Trophoblast cell (in vitro differentiated cells and primary cell): ENCODE data around the gene AICDA.
"Not testable (repeated sequence)": the region's sequence is repeated elsewhere in the genome, so short reads cannot be mapped to it uniquely, and the experiment has no call there.

ENCODE experiments used
- DNase-seq, 2 donors: peaks; one replicate each; pipeline ENCODE4 v3.0.0-alpha.2; 2016
- H2AFZ ChIP-seq: 2 replicates; pipeline ENCODE4 v1.6.1; 2013; ENCODE audit warnings: low read length, moderate library complexity, mild to moderate bottlenecking; ENCODE audit not compliant: insufficient read depth, poor library complexity
- H2AK5ac ChIP-seq: 2 replicates; pipeline ENCODE4 v1.6.1; 2013; ENCODE audit warnings: mild to moderate bottlenecking, low read length
- H2BK120ac ChIP-seq: 2 replicates; pipeline ENCODE4 v1.6.1; 2013; ENCODE audit warnings: low read length, mild to moderate bottlenecking, moderate library complexity; ENCODE audit not compliant: insufficient read depth, poor library complexity
- H2BK12ac ChIP-seq: 2 replicates; pipeline ENCODE4 v1.6.1; 2013; ENCODE audit warnings: mild to moderate bottlenecking, low read length, moderate library complexity
- H2BK5ac ChIP-seq: 2 replicates; pipeline ENCODE4 v1.6.1; 2013; ENCODE audit warnings: low read length, low read depth, moderate library complexity, mild to moderate bottlenecking; ENCODE audit not compliant: poor library complexity
- H3K14ac ChIP-seq: 2 replicates; pipeline ENCODE4 v1.6.1; 2013; ENCODE audit warnings: mild to moderate bottlenecking, low read length
- H3K18ac ChIP-seq: 2 replicates; pipeline ENCODE4 v1.6.1; 2013; ENCODE audit warnings: mild to moderate bottlenecking, low read length
- H3K23ac ChIP-seq: 2 replicates; pipeline ENCODE4 v1.6.1; 2013; ENCODE audit warnings: low read length
- H3K27ac ChIP-seq: 2 replicates; pipeline ENCODE4 v1.5.1; 2013; ENCODE audit warnings: low read depth, mild to moderate bottlenecking, inconsistent platforms, low read length, moderate library complexity
- H3K27me3 ChIP-seq: 2 replicates; pipeline ENCODE4 v1.6.1; 2013; ENCODE audit warnings: inconsistent platforms, mild to moderate bottlenecking, low read length, moderate library complexity; ENCODE audit not compliant: insufficient read depth
- H3K36me3 ChIP-seq, 2 experiments: 1 replicate in 1 of 2; 2 replicates in 1 of 2; pipeline ENCODE4 v1.6.1; 2013; ENCODE audit warnings: low read length in 2 of 2, mild to moderate bottlenecking in 2 of 2, moderate library complexity in 1 of 2; ENCODE audit not compliant: insufficient read depth in 2 of 2, control insufficient read depth in 1 of 2
- H3K4ac ChIP-seq: 2 replicates; pipeline ENCODE4 v1.6.1; 2013; ENCODE audit warnings: low read depth, mild to moderate bottlenecking, low read length, moderate library complexity
- H3K4me1 ChIP-seq, 2 experiments: 1 replicate in 1 of 2; 2 replicates in 1 of 2; pipeline ENCODE4 v1.6.1; 2013; ENCODE audit warnings: low read length in 2 of 2, mild to moderate bottlenecking in 2 of 2, moderate library complexity in 1 of 2; ENCODE audit not compliant: insufficient read depth in 2 of 2, control insufficient read depth in 1 of 2
- H3K4me2 ChIP-seq: 2 replicates; pipeline ENCODE4 v1.6.1; 2013; ENCODE audit warnings: inconsistent platforms, mild to moderate bottlenecking, low read length, moderate library complexity
- H3K4me3 ChIP-seq: 2 replicates; pipeline ENCODE4 v1.5.1; 2013; ENCODE audit warnings: mild to moderate bottlenecking, low read depth, low read length, inconsistent platforms
- H3K79me1 ChIP-seq: one replicate; pipeline ENCODE4 v1.6.1; 2013; ENCODE audit warnings: low read length
- H3K79me2 ChIP-seq: 2 replicates; pipeline ENCODE4 v1.6.1; 2013; ENCODE audit warnings: low read length, mild to moderate bottlenecking; ENCODE audit not compliant: control insufficient read depth, insufficient read depth, poor library complexity
- H3K9ac ChIP-seq: 2 replicates; pipeline ENCODE4 v1.6.1; 2013; ENCODE audit warnings: mild to moderate bottlenecking, low read length
- H3K9me3 ChIP-seq: 2 replicates; pipeline ENCODE4 v1.6.1; 2013; ENCODE audit warnings: low read depth, mild to moderate bottlenecking, control low read depth, inconsistent platforms, low read length; ENCODE audit not compliant: insufficient read depth
- H4K12ac ChIP-seq: 2 replicates; pipeline ENCODE4 v1.6.1; 2013; ENCODE audit warnings: low read depth, mild to moderate bottlenecking, low read length, moderate library complexity
- H4K8ac ChIP-seq: 2 replicates; pipeline ENCODE4 v1.6.1; 2013; ENCODE audit warnings: low read depth, mild to moderate bottlenecking, low read length, moderate library complexity
- H4K91ac ChIP-seq: one replicate; pipeline ENCODE4 v1.6.1; 2013; ENCODE audit warnings: low read depth, mild to moderate bottlenecking, low read length, moderate library complexity
- WGBS: extraction: QIAGEN DNeasy Blood & Tissue Kit; methylation state at CpG from one replicate; pipeline ENCODE4 v1.1.7; 2013; ENCODE audit warnings: missing lambda C conversion rate; ENCODE audit not compliant: insufficient read length, insufficient coverage; ENCODE audit errors: extremely low coverage; 5-methylcytosine and 5-hydroxymethylcytosine counted together

The AICDA gene

DNA sequence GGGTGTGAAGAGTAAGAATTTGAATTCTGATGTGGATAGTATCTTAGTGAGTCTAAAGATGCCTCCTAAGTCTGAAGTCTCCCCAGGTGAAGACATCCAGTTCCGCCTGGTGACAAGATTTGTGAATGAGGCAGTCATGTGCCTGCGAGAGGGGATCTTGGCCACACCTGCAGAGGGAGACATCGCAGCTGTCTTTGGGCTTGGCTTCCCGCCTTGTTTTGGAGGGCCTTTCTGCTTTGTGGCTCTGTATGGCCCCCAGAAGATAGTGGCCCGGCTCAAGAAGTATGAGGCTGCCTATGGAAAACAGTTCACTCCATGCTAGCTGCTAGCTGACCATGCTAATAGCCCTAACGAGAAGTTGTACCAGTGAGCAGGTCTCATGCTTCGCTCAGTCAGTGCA is 24.6 kb upstream of the AICDA start:
- H3K4ac ChIP-seq = no peak overlapping the region
- no peak overlapping the region for H3K9ac ChIP-seq
- H3K4me3 ChIP-seq = no peak overlapping the region
- H4K91ac ChIP-seq = peak overlapping the region; percentile 17
- no peak overlapping the region for H2AK5ac ChIP-seq
- H2AFZ ChIP-seq = no peak overlapping the region
- H4K12ac ChIP-seq = no peak overlapping the region
- H2BK5ac ChIP-seq = no peak overlapping the region
- H2BK120ac ChIP-seq = no peak overlapping the region
- no peaks in the 10 kb centered on the region for H3K27me3 ChIP-seq
- H3K14ac ChIP-seq = no peak overlapping the region
- no peaks in the 10 kb centered on the region for H3K9me3 ChIP-seq
- no peaks in the 10 kb centered on the region for H3K79me2 ChIP-seq
- H2BK12ac ChIP-seq = no peak overlapping the region
- H3K4me1 ChIP-seq = peaks cover 0 to 21% of the 10 kb centered on the region in 2 experiments
- H3K36me3 ChIP-seq = peaks cover 0 to 2% of the 10 kb centered on the region in 2 experiments
- no peak overlapping the region for H3K18ac ChIP-seq
- H3K27ac ChIP-seq = no peak overlapping the region
- H3K23ac ChIP-seq = peak overlapping the region; percentile 76
- H4K8ac ChIP-seq = no peak overlapping the region
- no peaks in the 10 kb centered on the region for H3K79me1 ChIP-seq
- WGBS = no CpG with 5 or more reads among the region's 7 CpGs
- DNase-seq = no peak
- no peak overlapping the region for H3K4me2 ChIP-seq

DNA sequence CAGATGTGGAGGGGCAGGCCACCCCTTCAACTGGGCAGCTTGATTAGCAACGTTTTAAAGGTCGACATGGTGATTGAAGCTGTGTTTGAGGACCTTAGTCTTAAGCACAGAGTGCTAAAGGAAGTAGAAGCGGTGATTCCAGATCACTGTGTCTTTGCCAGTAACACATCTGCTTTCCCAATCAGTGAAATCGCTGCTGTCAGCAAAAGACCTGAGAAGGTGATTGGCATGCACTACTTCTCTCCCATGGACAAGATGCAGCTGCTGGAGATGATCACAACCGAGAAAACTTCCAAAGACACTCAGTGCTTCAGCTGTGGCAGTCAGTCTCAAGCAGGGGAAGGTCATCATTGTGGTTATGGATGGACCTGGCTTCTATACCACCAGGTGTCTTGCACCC is 23.9 kb upstream of the AICDA start:
- DNase-seq = no peak
- Histone ChIP-seq H3K14ac (no peak overlapping the region), H3K4me2 (no peak overlapping the region), H2BK5ac (peak overlapping the region; percentile 17), H3K79me2 (no peaks in the 10 kb centered on the region), H2BK120ac (no peak overlapping the region), H3K4me1 (peaks cover 0 to 21% of the 10 kb centered on the region in 2 experiments), H3K79me1 (no peaks in the 10 kb centered on the region), H3K9me3 (no peaks in the 10 kb centered on the region), H2BK12ac (no peak overlapping the region), H3K18ac (no peak overlapping the region), H4K8ac (no peak overlapping the region), H3K27me3 (no peaks in the 10 kb centered on the region), H4K12ac (no peak overlapping the region), H3K4me3 (no peak overlapping the region), H3K27ac (peak overlapping the region; percentile 42), H2AK5ac (no peak overlapping the region), H2AFZ (no peak overlapping the region), H4K91ac (no peak overlapping the region), H3K36me3 (peaks cover 0 to 2% of the 10 kb centered on the region in 2 experiments), H3K9ac (no peak overlapping the region), H3K23ac (no peak overlapping the region), H3K4ac (no peak overlapping the region)
- WGBS = no CpG with 5 or more reads among the region's 5 CpGs

GRCh38 chr12:8636007-8636346 is 23.3 kb upstream of the AICDA start:
- H4K12ac ChIP-seq, H3K27me3 ChIP-seq, H2BK5ac ChIP-seq, H2AFZ ChIP-seq, H4K91ac ChIP-seq, H3K23ac ChIP-seq, H2BK12ac ChIP-seq, H3K14ac ChIP-seq, H3K9me3 ChIP-seq, H3K79me1 ChIP-seq, H3K4me3 ChIP-seq, H3K18ac ChIP-seq, H3K27ac ChIP-seq, H3K79me2 ChIP-seq, H3K4me2 ChIP-seq, H2AK5ac ChIP-seq, H4K8ac ChIP-seq, H3K4ac ChIP-seq, H3K9ac ChIP-seq, H2BK120ac ChIP-seq, H3K36me3 ChIP-seq: not testable (repeated sequence)
- no CpG with 5 or more reads among the region's 8 CpGs for WGBS
- peak; percentile 45 to 59 for DNase-seq
- peaks cover 0 to 21% of the 10 kb centered on the region in 2 experiments for H3K4me1 ChIP-seq

- H3K4me1 ChIP-seq = peaks cover 0 to 21% of the 10 kb centered on the region in 2 experiments
- not testable (repeated sequence) for H3K79me1 ChIP-seq, H2AK5ac ChIP-seq, H2BK120ac ChIP-seq, H2AFZ ChIP-seq, H2BK5ac ChIP-seq, H4K91ac ChIP-seq, H3K18ac ChIP-seq, H3K4me3 ChIP-seq, H3K4me2 ChIP-seq, H3K4ac ChIP-seq, H4K8ac ChIP-seq, H3K23ac ChIP-seq, DNase-seq, H2BK12ac ChIP-seq, H3K9me3 ChIP-seq, H4K12ac ChIP-seq, H3K9ac ChIP-seq, H3K27me3 ChIP-seq, H3K79me2 ChIP-seq, H3K36me3 ChIP-seq, H3K14ac ChIP-seq
- H3K27ac ChIP-seq = peak overlapping the region; percentile 71
- no CpG with 5 or more reads among the region's 9 CpGs for WGBS
These were observed 22.8 kb upstream of the AICDA start for GRCh38 chr12:8635342-8636006.
